ENCODE measurements around the gene NPBWR2. TPM values are rescaled to one million over a fixed set of nuclear protein-coding genes. Genes with fewer than 3 reads are reported as not detected.

NPBWR2 gene
- total and polyA plus RNA-seq, 2 donors (not counting 3 experiments of a cell fraction or from before 2014, with no cell fraction given) = not detected

GRCh38 chr20:64098471-64099013 lies 8.8 kb downstream of the NPBWR2 start:
- H3K4me1 ChIP-seq (ENCODE audit: control insufficient read depth, extremely low read depth, insufficient read depth, low read length) = no peaks in the 10 kb centered on the region
- BruUV-seq (replicated peaks) = no TSS peak
- TF ChIP-seq CTCF (IDR thresholded peaks at IDR 0.05; ENCODE audit: extremely low read depth in 1 of 2, insufficient read depth in 1 of 2, low read depth in 1 of 2, low read length in 2 of 2) (no peak), MYC (IDR thresholded peaks at IDR 0.05; ENCODE audit: low read depth, low read length) (no peak), JUN (IDR thresholded peaks at IDR 0.05; ENCODE audit: borderline replicate concordance, insufficient read depth, insufficient read length, low read depth) (no peak), MAX (IDR thresholded peaks at IDR 0.05; ENCODE audit: insufficient read depth, insufficient read length) (no peak), GATA2 (IDR thresholded peaks at IDR 0.05; ENCODE audit: insufficient read depth, insufficient read length, low read depth, low read length) (no peak), EZH2 (IDR thresholded peaks at IDR 0.05; ENCODE audit: borderline replicate concordance, low read depth, low read length, severe bottlenecking) (no peak), POLR2A (IDR thresholded peaks at IDR 0.05; ENCODE audit: low read depth, low read length) (no peak), FOS (IDR thresholded peaks at IDR 0.05; ENCODE audit: borderline replicate concordance, insufficient read depth, low read length) (no peak), POLR2AphosphoS5 (IDR thresholded peaks at IDR 0.05; ENCODE audit: insufficient read depth, low read depth, low read length) (no peak)
- POLR2A ChIA-PET = no interaction called here
- DNase-seq (ENCODE audit: low read depth, low spot score) = no peak
- intact Hi-C loops (cut with micrococcal nuclease) (no loop called here), dilution Hi-C loops (cut with MboI; ENCODE audit: extremely low pct_ligation_motif_present, low sequenced_read_pairs) (no loop called here)
- no peak for FAIRE-seq
- no peak overlapping the region for H3K27ac ChIP-seq (ENCODE audit: insufficient read depth, low read depth, low read length)
- CTCF ChIA-PET = interaction anchor here (1.9 kb wide), 1 partner anchor 15 kb away, joined by 8 read pairs; the partner anchor contains the start of gene LKAAEAR1
- H3K9me1 ChIP-seq (replicated peaks; ENCODE audit: control insufficient read depth, extremely low read depth, insufficient read depth, low read length) = no peaks in the 10 kb centered on the region
- no peaks in the 10 kb centered on the region for H3K36me3 ChIP-seq (ENCODE audit: control insufficient read depth in 2 of 2, extremely low read depth in 1 of 2, insufficient read depth in 2 of 2, low read length in 2 of 2)
- no peak overlapping the region for H3K4me3 ChIP-seq (replicated peaks in 1 of 3; ENCODE audit: insufficient read depth in 1 of 3, low read depth in 1 of 3, low read length in 3 of 3)
- H3K4me2 ChIP-seq (ENCODE audit: insufficient read depth, low read length) = no peak overlapping the region
- no peaks in the 10 kb centered on the region for H4K20me1 ChIP-seq (replicated peaks; ENCODE audit: control insufficient read depth, extremely low read depth, insufficient read depth, low read length)
- no peak overlapping the region for H3K9ac ChIP-seq (replicated peaks; ENCODE audit: extremely low read depth, insufficient read depth, low read length)
- no peaks in the 10 kb centered on the region for H3K79me2 ChIP-seq (ENCODE audit: control insufficient read depth, insufficient read depth, low read length)
- H2AFZ ChIP-seq (ENCODE audit: low read depth, low read length) = no peak overlapping the region
- peaks cover 19% of the 10 kb centered on the region in 2 experiments for H3K27me3 ChIP-seq (ENCODE audit: control insufficient read depth in 2 of 2, insufficient read depth in 2 of 2, low read length in 2 of 2)
- H3K9me3 ChIP-seq (replicated peaks; ENCODE audit: control insufficient read depth, insufficient read depth, low read length) = no peaks in the 10 kb centered on the region
